Endothelial cell (in vitro differentiated cells): Measurements from ENCODE around the gene ARHGAP6. TPM values are rescaled to one million over a fixed set of nuclear protein-coding genes. Genes with fewer than 3 reads are reported as not detected.

Experiments
- DNase-seq: peaks from one replicate; pipeline ENCODE4 v3.0.0; 2021; ENCODE audit warnings: low spot score
- H3K27ac Mint-ChIP-seq: one replicate; pipeline ENCODE4 v1.8.0; 2021; ENCODE audit warnings: mixed read lengths, inconsistent platforms; ENCODE audit not compliant: unreplicated experiment
- H3K27me3 Mint-ChIP-seq: one replicate; pipeline ENCODE4 v1.8.0; 2021; ENCODE audit warnings: mild to moderate bottlenecking, moderate library complexity, mixed read lengths, inconsistent platforms; ENCODE audit not compliant: unreplicated experiment
- H3K36me3 Mint-ChIP-seq: one replicate; pipeline ENCODE4 v1.8.0; 2021; ENCODE audit warnings: mild to moderate bottlenecking, low read depth, mixed read lengths, inconsistent platforms; ENCODE audit not compliant: unreplicated experiment
- H3K4me1 Mint-ChIP-seq: one replicate; pipeline ENCODE4 v1.8.0; 2021; ENCODE audit warnings: mild to moderate bottlenecking, mixed read lengths, inconsistent platforms; ENCODE audit not compliant: unreplicated experiment
- H3K4me3 Mint-ChIP-seq: one replicate; pipeline ENCODE4 v1.8.0; 2021; ENCODE audit warnings: mild to moderate bottlenecking, mixed read lengths, inconsistent platforms; ENCODE audit not compliant: unreplicated experiment
- H3K9me3 Mint-ChIP-seq: one replicate; pipeline ENCODE4 v1.8.0; 2021; ENCODE audit warnings: mixed read lengths, inconsistent platforms; ENCODE audit not compliant: unreplicated experiment
- microRNA-seq: library from miRNA; unstranded; fragments of <30 nt; microRNA quantifications from one replicate; pipeline ENCODE4, GENCODE V29; 2020; ENCODE audit not compliant: unreplicated experiment
- total RNA-seq: library from RNA; stranded (reverse); fragmentation: NEBNext Ultra II Directional; extraction: Animal tissue kit (Norgen Biotek cat#: 25700); gene quantifications from one replicate; pipeline ENCODE4 v1.2.1, GENCODE V29; 2021; ENCODE audit not compliant: unreplicated experiment
- TF ChIP-seq, protein P1 (sequence below): fragments of 200-600 bp; sonication (generic); IDR thresholded peaks from one replicate; pipeline ENCODE4 v1.5.0; 2021; ENCODE audit warnings: antibody characterized with exemption; ENCODE audit not compliant: unreplicated experiment

ARHGAP6 gene
- total RNA-seq, 1 donor from 2014 or later, result 4.1 TPM

DNA sequence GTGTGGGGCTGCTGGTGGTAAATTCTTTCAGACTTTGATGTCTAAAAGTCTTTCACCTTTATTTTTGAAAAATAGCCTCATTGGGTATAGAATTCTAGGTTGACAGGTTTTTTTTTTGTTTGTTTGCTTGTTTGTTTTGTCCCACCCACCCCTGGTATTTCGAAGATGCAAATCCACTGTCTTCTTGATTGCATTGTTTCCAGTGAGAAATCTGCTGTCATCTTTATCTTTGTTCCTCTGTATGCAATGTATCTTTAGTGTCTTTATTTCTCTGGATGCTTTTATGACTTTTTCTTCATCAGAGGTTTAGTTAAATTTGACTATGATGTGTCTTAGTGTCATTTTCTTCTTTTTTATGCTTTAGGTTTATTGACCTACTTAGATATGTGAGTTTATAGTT is 575.9 kb downstream of the ARHGAP6 start:
- DNase-seq, result no peak
- no peaks in the 10 kb centered on the region for H3K4me1 Mint-ChIP-seq
- H3K36me3 Mint-ChIP-seq, result no peaks in the 10 kb centered on the region
- no peaks in the 10 kb centered on the region for H3K27me3 Mint-ChIP-seq
- H3K27ac Mint-ChIP-seq, result no peak overlapping the region
- H3K9me3 Mint-ChIP-seq, result no peaks in the 10 kb centered on the region
- TF ChIP-seq, protein P1, sequence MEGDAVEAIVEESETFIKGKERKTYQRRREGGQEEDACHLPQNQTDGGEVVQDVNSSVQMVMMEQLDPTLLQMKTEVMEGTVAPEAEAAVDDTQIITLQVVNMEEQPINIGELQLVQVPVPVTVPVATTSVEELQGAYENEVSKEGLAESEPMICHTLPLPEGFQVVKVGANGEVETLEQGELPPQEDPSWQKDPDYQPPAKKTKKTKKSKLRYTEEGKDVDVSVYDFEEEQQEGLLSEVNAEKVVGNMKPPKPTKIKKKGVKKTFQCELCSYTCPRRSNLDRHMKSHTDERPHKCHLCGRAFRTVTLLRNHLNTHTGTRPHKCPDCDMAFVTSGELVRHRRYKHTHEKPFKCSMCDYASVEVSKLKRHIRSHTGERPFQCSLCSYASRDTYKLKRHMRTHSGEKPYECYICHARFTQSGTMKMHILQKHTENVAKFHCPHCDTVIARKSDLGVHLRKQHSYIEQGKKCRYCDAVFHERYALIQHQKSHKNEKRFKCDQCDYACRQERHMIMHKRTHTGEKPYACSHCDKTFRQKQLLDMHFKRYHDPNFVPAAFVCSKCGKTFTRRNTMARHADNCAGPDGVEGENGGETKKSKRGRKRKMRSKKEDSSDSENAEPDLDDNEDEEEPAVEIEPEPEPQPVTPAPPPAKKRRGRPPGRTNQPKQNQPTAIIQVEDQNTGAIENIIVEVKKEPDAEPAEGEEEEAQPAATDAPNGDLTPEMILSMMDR, result no peak
- H3K4me3 Mint-ChIP-seq, result no peak overlapping the region

Small RNAs within 50 kb of the gene (microRNA-seq; reads per million reads assigned to microRNA genes)
- gene MIR548AX, result 0.21 reads per million

Other genes with a start within 250 kb of the ARHGAP6 start
- 55.0 TPM for gene MSL3, start 92.3 kb upstream of the ARHGAP6 start, total RNA-seq